ENCODE results near the gene AGAP4. TPM values are rescaled to one million over a fixed set of nuclear protein-coding genes. Genes with fewer than 3 reads are reported as not detected.
"Not testable (repeated sequence)": the region's sequence is repeated elsewhere in the genome, so short reads cannot be mapped to it uniquely, and the experiment has no call there.

The AGAP4 gene
- total RNA-seq, 1 donor from 2014 or later: 31.4 TPM

DNA sequence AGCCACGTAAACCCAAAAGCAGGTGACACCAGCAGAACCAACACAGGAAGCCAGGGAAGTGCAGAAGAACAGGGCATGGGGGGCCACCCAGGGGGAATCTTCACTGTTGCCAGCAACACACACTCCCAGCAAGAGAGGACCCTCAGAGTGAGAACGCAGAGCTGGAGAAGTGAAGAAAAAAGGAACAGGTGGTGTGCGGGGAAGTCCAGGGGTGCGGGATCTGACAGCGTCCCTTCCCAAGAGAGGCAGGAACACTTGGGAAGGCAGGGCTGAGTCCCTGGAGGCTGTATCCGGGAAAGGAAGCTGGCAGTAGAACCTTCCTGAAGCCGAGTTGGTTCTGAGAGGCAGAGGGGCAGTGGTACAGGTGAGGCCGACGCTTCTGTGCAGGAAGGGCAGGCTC is 27.7 kb downstream of the AGAP4 start:
- ATAC-seq (ENCODE audit: low read depth): no peak

DNA sequence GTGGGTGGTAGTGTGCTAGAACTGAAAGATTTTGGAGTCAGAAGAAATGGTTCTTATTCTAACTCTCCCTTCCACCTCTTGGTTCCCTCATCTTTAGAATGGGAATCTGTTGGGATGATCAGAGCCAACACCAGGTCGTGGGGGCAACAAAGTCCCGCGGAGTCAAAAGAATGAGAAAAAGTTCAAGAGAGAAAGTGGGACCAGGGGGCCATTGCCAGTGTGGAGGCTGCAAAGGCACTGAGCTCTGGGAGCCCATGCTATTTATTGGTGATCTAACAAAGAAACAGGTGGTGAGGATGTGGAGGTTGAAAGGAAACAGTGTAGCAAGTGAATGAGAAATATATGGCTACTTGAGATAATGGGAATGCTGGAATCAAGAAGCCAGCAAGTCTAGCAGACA is 29.4 kb downstream of the AGAP4 start:
- CTCF ChIA-PET: no interaction called here
- no peak overlapping the region for H3K27ac Mint-ChIP-seq
- H3K4me3 Mint-ChIP-seq: no peak overlapping the region
- intact Hi-C loops (cut with micrococcal nuclease): no loop called here
- H3K9me3 Mint-ChIP-seq: no peaks in the 10 kb centered on the region
- H3K36me3 Mint-ChIP-seq (ENCODE audit: low read depth): no peaks in the 10 kb centered on the region
- no peaks in the 10 kb centered on the region for H3K4me1 Mint-ChIP-seq
- POLR2A ChIA-PET: no interaction called here
- no peak for DNase-seq
- TF ChIP-seq, protein P1, sequence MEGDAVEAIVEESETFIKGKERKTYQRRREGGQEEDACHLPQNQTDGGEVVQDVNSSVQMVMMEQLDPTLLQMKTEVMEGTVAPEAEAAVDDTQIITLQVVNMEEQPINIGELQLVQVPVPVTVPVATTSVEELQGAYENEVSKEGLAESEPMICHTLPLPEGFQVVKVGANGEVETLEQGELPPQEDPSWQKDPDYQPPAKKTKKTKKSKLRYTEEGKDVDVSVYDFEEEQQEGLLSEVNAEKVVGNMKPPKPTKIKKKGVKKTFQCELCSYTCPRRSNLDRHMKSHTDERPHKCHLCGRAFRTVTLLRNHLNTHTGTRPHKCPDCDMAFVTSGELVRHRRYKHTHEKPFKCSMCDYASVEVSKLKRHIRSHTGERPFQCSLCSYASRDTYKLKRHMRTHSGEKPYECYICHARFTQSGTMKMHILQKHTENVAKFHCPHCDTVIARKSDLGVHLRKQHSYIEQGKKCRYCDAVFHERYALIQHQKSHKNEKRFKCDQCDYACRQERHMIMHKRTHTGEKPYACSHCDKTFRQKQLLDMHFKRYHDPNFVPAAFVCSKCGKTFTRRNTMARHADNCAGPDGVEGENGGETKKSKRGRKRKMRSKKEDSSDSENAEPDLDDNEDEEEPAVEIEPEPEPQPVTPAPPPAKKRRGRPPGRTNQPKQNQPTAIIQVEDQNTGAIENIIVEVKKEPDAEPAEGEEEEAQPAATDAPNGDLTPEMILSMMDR (IDR thresholded peaks at IDR 0.05): no peak
- no peak for ATAC-seq (ENCODE audit: low read depth)
- H3K27me3 Mint-ChIP-seq: no peaks in the 10 kb centered on the region

More for the DNA sequence above, 27.7 kb downstream of the AGAP4 start:
- CTCF ChIA-PET: no interaction called here
- Mint-ChIP-seq H3K4me1 (no peaks in the 10 kb centered on the region), H3K27me3 (no peaks in the 10 kb centered on the region), H3K36me3 (ENCODE audit: low read depth) (no peaks in the 10 kb centered on the region), H3K4me3 (no peak overlapping the region), H3K9me3 (no peaks in the 10 kb centered on the region), H3K27ac (no peak overlapping the region)
- DNase-seq: no peak
- POLR2A ChIA-PET: no interaction called here
- TF ChIP-seq, protein P1 (IDR thresholded peaks at IDR 0.05): no peak
- intact Hi-C loops (cut with micrococcal nuclease): no loop called here

DNA sequence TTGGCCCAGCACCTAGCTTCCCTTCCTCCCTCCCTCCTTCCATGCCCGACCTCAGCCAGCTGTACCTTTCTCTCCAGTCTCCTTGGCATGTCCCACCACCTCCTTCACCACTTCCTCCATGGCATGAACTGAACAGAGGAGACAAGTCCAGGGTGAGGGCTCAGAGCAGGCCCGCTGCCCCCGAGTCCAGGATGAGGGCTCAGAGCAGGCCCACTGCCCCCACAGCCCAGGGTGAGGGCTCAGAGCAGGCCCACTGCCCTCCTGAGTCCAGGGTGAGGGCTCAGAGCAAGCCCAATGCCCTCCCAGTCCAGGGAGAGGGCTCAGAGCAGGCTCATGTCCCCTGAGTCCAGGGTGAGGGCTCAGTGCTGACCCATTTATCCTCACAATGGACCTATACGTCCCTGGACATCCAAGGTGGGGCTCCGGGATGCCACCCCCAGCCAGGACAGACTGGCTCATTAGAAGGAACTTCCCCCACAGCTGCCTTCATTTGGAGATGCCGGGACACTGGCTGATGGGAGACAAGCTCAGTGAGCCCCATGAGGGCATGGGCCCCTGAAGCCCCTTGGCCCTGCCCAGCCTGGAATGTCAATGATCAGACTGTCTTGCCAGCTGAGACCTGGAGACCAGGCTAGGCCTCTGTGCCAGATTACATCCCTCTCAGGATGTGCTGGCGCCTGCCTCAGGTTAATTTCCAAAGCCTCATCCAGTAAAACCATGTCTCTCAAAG is 30.0 kb downstream of the AGAP4 start:
- intact Hi-C loops (cut with micrococcal nuclease): no loop called here
- DNase-seq (no peak), ATAC-seq (ENCODE audit: low read depth) (no peak)
- no peaks in the 10 kb centered on the region for H3K27me3 Mint-ChIP-seq
- CTCF ChIA-PET: no interaction called here
- POLR2A ChIA-PET: no interaction called here
- H3K36me3 Mint-ChIP-seq (ENCODE audit: low read depth): no peaks in the 10 kb centered on the region
- no peaks in the 10 kb centered on the region for H3K9me3 Mint-ChIP-seq
- no peak overlapping the region for H3K4me3 Mint-ChIP-seq
- no peak overlapping the region for H3K27ac Mint-ChIP-seq
- no peaks in the 10 kb centered on the region for H3K4me1 Mint-ChIP-seq
- TF ChIP-seq, protein P1 (IDR thresholded peaks at IDR 0.05): no peak

DNA sequence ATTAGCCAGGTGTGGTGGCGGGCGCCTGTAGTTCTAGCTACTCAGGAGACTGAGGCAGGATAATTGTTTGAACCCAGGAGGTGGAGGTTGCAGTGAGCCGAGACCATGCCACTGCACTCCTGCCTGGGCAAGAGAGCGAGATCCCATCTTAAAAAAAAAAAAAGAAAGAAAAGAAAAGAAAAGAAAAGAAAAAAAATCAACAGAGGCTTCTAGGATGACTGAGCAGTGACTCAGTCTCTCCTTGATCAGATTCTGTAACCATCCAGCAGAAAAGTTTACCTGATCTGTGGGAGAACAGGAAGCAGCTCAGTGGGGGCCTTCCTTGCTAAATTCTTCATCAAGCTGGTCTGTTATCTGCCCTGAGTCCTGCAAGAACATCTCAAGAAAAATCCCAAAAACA is 33.2 kb downstream of the AGAP4 start:
- H3K4me3 Mint-ChIP-seq; DNase-seq; H3K36me3 Mint-ChIP-seq (ENCODE audit: low read depth); POLR2A ChIA-PET; H3K27ac Mint-ChIP-seq; CTCF ChIA-PET; H3K4me1 Mint-ChIP-seq; H3K27me3 Mint-ChIP-seq; ATAC-seq (ENCODE audit: low read depth); H3K9me3 Mint-ChIP-seq; intact Hi-C loops (cut with micrococcal nuclease): not testable (repeated sequence)

DNA sequence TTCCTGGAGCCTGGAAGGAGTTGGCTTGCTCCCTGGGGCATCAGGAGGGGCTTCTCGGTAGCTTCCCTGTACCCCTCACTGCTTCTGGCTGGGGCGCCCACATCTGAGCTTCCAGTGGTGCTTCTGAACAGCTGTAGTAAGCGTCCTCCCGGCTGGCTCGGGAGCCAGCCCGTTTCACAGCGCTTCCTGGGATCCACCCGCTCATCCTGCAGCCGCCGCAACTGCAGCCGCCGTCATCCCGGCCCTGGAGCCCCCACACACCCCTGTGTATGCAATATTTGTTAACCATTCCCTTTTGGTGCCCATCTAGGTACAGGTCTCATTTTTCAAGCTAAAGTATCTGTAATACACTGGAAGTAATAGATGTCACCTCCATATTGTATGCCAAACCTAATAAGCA is 34.3 kb downstream of the AGAP4 start:
- not testable (repeated sequence) for H3K27me3 Mint-ChIP-seq

DNA sequence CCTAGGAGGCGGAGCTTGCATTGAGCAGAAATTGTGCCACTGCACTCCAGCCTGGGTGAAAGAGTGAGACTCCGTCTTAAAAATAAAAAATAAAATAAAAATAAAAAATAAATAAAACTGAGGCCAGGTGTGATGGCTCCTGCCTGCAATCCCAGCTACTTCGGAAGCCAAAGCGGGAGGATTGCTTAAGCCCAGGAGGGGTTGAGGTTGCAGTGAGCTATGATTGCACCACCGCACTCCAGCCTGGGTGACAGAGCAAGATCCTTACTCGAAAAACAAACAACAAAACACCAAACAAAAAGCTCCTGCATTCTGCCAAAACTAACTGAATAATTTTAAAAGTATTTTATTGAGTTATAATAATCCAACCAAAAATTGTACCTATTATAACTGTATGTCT is 36.2 kb downstream of the AGAP4 start:
- no peak for DNase-seq
- no peak overlapping the region for H3K4me3 Mint-ChIP-seq
- H3K36me3 Mint-ChIP-seq (ENCODE audit: low read depth): no peaks in the 10 kb centered on the region
- TF ChIP-seq, protein P1 (IDR thresholded peaks at IDR 0.05): no peak
- no peaks in the 10 kb centered on the region for H3K4me1 Mint-ChIP-seq
- ChIA-PET POLR2A (no interaction called here), CTCF (no interaction called here)
- intact Hi-C loops (cut with micrococcal nuclease): no loop called here
- no peak for ATAC-seq (ENCODE audit: low read depth)
- no peaks in the 10 kb centered on the region for H3K27me3 Mint-ChIP-seq
- H3K9me3 Mint-ChIP-seq: no peaks in the 10 kb centered on the region
- no peak overlapping the region for H3K27ac Mint-ChIP-seq

More for the DNA sequence above, 34.3 kb downstream of the AGAP4 start:
- H3K4me1 Mint-ChIP-seq; intact Hi-C loops (cut with micrococcal nuclease); DNase-seq; ATAC-seq (ENCODE audit: low read depth); H3K36me3 Mint-ChIP-seq (ENCODE audit: low read depth); H3K9me3 Mint-ChIP-seq; H3K27ac Mint-ChIP-seq; H3K4me3 Mint-ChIP-seq; CTCF ChIA-PET; POLR2A ChIA-PET: not testable (repeated sequence)

All from activated B cell treated with CpG ODN at 0.5 μM for 24 hours (primary cell).